HCT116 (cell line): ENCODE data around the gene BLTP3A. TPM values are rescaled to one million over a fixed set of nuclear protein-coding genes. Genes with fewer than 3 reads are reported as not detected.

Experiments
- ATAC-seq: fragments of 200-7000 bp; cut with Tn5 transposase; 2 replicates; pipeline ENCODE4 v1.9.1; 2020; ENCODE audit warnings: mild to moderate bottlenecking, moderate library complexity
- BruUV-seq: library from RNA; stranded (reverse); fragments of 400-500 nt; replicated peaks from 2 replicates; lab custom pipeline; 2021; lab: Mats Ljungman, UMichigan
- CTCF ChIA-PET: fragments of 300-600 bp; sonication (Branson Sonifier 250); formaldehyde crosslinking; loops from one replicate; lab custom pipeline; 2021; ENCODE audit warnings: antibody characterized with exemption; lab: Charles Lee
- POLR2A ChIA-PET: fragments of 300-600, 350-600 bp; sonication (Branson Sonifier 250); formaldehyde crosslinking; loops from one replicate; lab custom pipeline; 2021; ENCODE audit warnings: antibody characterized with exemption; lab: Charles Lee
- RAD21 ChIA-PET, 2 experiments: fragments of 300-600 bp; sonication (Branson Sonifier 250); formaldehyde crosslinking; loops; one replicate each; lab custom pipeline; 2023; ENCODE audit warnings: low total read pairs in 2 of 2; ENCODE audit not compliant: uncharacterized antibody in 2 of 2, unreplicated experiment in 2 of 2, low non-redundant PET in 1 of 2; lab: Charles Lee
- DNase-seq: peaks from one replicate; pipeline ENCODE4 v3.0.0-alpha.2; 2010; ENCODE audit warnings: low read depth, low spot score
- H2AFZ ChIP-seq: fragments of 200-600 bp; shearing (Covaris generic), sonication (generic); 2 replicates; pipeline ENCODE4 v1.6.1; 2017; ENCODE audit warnings: low read depth, mixed run types, mixed read lengths, antibody characterized with exemption, low read length; ENCODE audit not compliant: poor library complexity, severe bottlenecking
- H3K27ac ChIP-seq: 2 replicates; pipeline ENCODE4 v1.5.1; 2012; ENCODE audit warnings: low read depth, low read length
- H3K27me3 ChIP-seq: fragments of 200-600 bp; sonication (generic); 2 replicates; pipeline ENCODE4 v1.6.1; 2016; ENCODE audit warnings: mixed run types, low read length, mixed read lengths; ENCODE audit not compliant: insufficient read depth
- H3K36me3 ChIP-seq, 2 experiments: fragments of 200-500 bp in 1 of 2; fragments of 200-600 bp in 1 of 2; sonication (Bioruptor generic) in 1 of 2; sonication (generic) in 1 of 2; 2 replicates each; pipeline versions ENCODE4 v1.5.1 to v1.6.1; 2014 to 2016; ENCODE audit warnings: low read length in 2 of 2, inconsistent platforms in 1 of 2, mixed read lengths in 1 of 2, mixed run types in 1 of 2; ENCODE audit not compliant: insufficient read depth in 2 of 2, control insufficient read depth in 1 of 2
- H3K4me1 ChIP-seq, 2 experiments: fragments of 200-600 bp in 1 of 2; sonication (generic) in 1 of 2; 2 replicates each; pipeline versions ENCODE4 v1.5.1 to v1.6.1; 2012 to 2017; ENCODE audit warnings: low read length in 2 of 2, inconsistent platforms in 1 of 2, mild to moderate bottlenecking in 1 of 2, mixed read lengths in 1 of 2, mixed run types in 1 of 2, moderate library complexity in 1 of 2; ENCODE audit not compliant: insufficient read depth in 2 of 2, control insufficient read depth in 1 of 2
- H3K4me2 ChIP-seq: fragments of 200-600 bp; sonication (generic); 2 replicates; pipeline ENCODE4 v1.6.1; 2017; ENCODE audit warnings: mixed run types, low read length, mixed read lengths
- H3K4me3 ChIP-seq, 2 experiments: fragments of 200-600 bp in 1 of 2; sonication (generic) in 1 of 2; replicated peaks in 1 of 2; 2 replicates each; pipeline ENCODE4 v1.5.1; 2011 to 2016; ENCODE audit warnings: low read length in 2 of 2, control low read depth in 1 of 2, low read depth in 1 of 2, mild to moderate bottlenecking in 1 of 2, mixed read lengths in 1 of 2, mixed run types in 1 of 2
- H3K79me2 ChIP-seq: fragments of 200-600 bp; sonication (generic); 2 replicates; pipeline ENCODE4 v1.6.1; 2017; ENCODE audit warnings: mild to moderate bottlenecking, mixed run types, low read length, moderate library complexity, mixed read lengths; ENCODE audit not compliant: insufficient read depth
- H3K9ac ChIP-seq: fragments of 200-600 bp; sonication (generic); 2 replicates; pipeline ENCODE4 v1.6.1; 2016; ENCODE audit warnings: low read length, mixed read lengths
- H3K9me2 ChIP-seq: fragments of 200-600 bp; sonication (generic), shearing (Covaris generic); 2 replicates; pipeline ENCODE4 v1.6.1; 2017; ENCODE audit warnings: mixed run types, mild to moderate bottlenecking, moderate library complexity; ENCODE audit not compliant: insufficient read depth
- H3K9me3 ChIP-seq, 2 experiments: fragments of 200-500 bp in 1 of 2; fragments of 200-600 bp in 1 of 2; sonication (Bioruptor generic) in 1 of 2; sonication (generic) in 1 of 2; 2 replicates each; pipeline ENCODE4 v1.6.1; 2014 to 2017; ENCODE audit warnings: low read length in 2 of 2, mixed read lengths in 2 of 2, inconsistent platforms in 1 of 2, low read depth in 1 of 2, mild to moderate bottlenecking in 1 of 2, mixed run types in 1 of 2, moderate library complexity in 1 of 2; ENCODE audit not compliant: control insufficient read depth in 1 of 2, insufficient read depth in 1 of 2
- H4K20me1 ChIP-seq: fragments of 200-600 bp; sonication (generic), shearing (Covaris generic); 2 replicates; pipeline ENCODE4 v1.6.1; 2017; ENCODE audit warnings: mixed run types, mild to moderate bottlenecking, moderate library complexity; ENCODE audit not compliant: insufficient read depth
- CEBPB ChIP-seq: IDR thresholded peaks from 2 replicates; pipeline ENCODE4 v1.6.1; 2012; ENCODE audit warnings: low read depth
- EGR1 ChIP-seq: IDR thresholded peaks from 2 replicates; pipeline ENCODE4 v1.6.1; 2012; ENCODE audit warnings: low read depth
- EZH2phosphoT487 ChIP-seq: fragments of 200-600 bp; IDR thresholded peaks from 2 replicates; pipeline ENCODE4 v1.6.1; 2018; ENCODE audit warnings: antibody characterized with exemption, borderline replicate concordance
- FOSL1 ChIP-seq: IDR thresholded peaks from 2 replicates; pipeline ENCODE4 v1.6.1; 2012; ENCODE audit warnings: low read depth
- JUND ChIP-seq: IDR thresholded peaks from 2 replicates; pipeline ENCODE4 v1.6.1; 2012
- POLR2AphosphoS5 ChIP-seq: IDR thresholded peaks from 2 replicates; pipeline ENCODE4 v1.6.1; 2011; ENCODE audit warnings: mild to moderate bottlenecking, low read depth, low read length, moderate library complexity
- SIN3A ChIP-seq: IDR thresholded peaks from 2 replicates; pipeline ENCODE4 v1.6.1; 2012; ENCODE audit warnings: low read depth
- SP1 ChIP-seq: IDR thresholded peaks from 2 replicates; pipeline ENCODE4 v1.6.1; 2012; ENCODE audit warnings: low read depth
- SRF ChIP-seq: IDR thresholded peaks from 2 replicates; pipeline ENCODE4 v1.6.1; 2012; ENCODE audit warnings: low read depth
- TCF7L2 ChIP-seq: IDR thresholded peaks from 2 replicates; pipeline ENCODE4 v1.7.0; 2011; ENCODE audit warnings: borderline replicate concordance, inconsistent platforms; ENCODE audit not compliant: insufficient read depth, insufficient read length; ENCODE audit errors: extremely low read depth
- YY1 ChIP-seq: IDR thresholded peaks from 2 replicates; pipeline ENCODE4 v1.6.1; 2011; ENCODE audit warnings: low read length, low read depth, moderate library complexity, mild to moderate bottlenecking; ENCODE audit not compliant: insufficient replicate concordance; ENCODE audit errors: extremely low read depth
- ZFX ChIP-seq: fragments of 450-650 bp; IDR thresholded peaks from 2 replicates; pipeline ENCODE4 v1.6.1; 2017
- ZNF274 ChIP-seq: fragments of 200-500 bp; sonication (Bioruptor generic); IDR thresholded peaks from 2 replicates; pipeline ENCODE4 v1.6.1; 2014; ENCODE audit warnings: mild to moderate bottlenecking, low read depth, low read length, inconsistent platforms
- intact Hi-C: fragments of 100-400 bp; cut with micrococcal nuclease; formaldehyde crosslinking; loops from 2 replicates; pipeline ENCODE4 v1.10.0; 2022
- total RNA-seq: library from RNA; stranded (reverse); gene quantifications from one replicate; pipeline ENCODE4 v1.2.1, GENCODE V29; 2021; ENCODE audit not compliant: unreplicated experiment
- TF ChIP-seq, protein P1 (sequence below): IDR thresholded peaks from 2 replicates; pipeline ENCODE4 v1.6.1; 2012; ENCODE audit warnings: low read depth
- TF ChIP-seq, protein P2 (sequence below): IDR thresholded peaks from 2 replicates; pipeline ENCODE4 v1.6.1; 2012

The BLTP3A gene
- total RNA-seq, 1 experiment from 2014 or later = 21.5 TPM

DNA sequence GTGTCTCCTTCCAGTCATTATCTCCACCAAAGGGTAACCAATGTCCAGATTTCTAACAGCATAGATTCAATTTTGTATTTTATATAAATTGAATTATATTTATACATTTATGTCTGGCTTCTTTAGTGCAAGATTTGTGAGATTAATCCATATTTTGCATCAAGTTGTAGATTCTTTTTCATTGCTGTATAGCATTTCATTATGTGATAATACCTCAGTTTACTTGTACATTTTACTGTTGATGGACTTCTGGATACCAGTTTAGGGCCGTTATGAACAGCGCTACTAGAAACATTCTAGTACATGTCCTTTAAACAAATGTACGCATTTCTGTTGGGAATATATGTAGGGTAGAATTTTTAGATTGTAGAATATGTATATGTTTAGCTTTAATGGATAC lies 6.2 kb downstream of the BLTP3A start:
- Histone ChIP-seq H3K27ac (no peak overlapping the region), H4K20me1 (no peaks in the 10 kb centered on the region; the same call in 1 of the 2 replicates), H3K4me1 (peaks cover 3 to 5% of the 10 kb centered on the region in 2 experiments; a peak in 3 of 4 replicates), H3K9ac (no peak overlapping the region), H3K9me3 (no peaks in the 10 kb centered on the region), H3K27me3 (no peaks in the 10 kb centered on the region), H3K79me2 (peaks cover 82% of the 10 kb centered on the region), H3K4me3 (no peak overlapping the region), H2AFZ (no peak overlapping the region), H3K9me2 (no peaks in the 10 kb centered on the region), H3K4me2 (no peak overlapping the region), H3K36me3 (no peaks in the 10 kb centered on the region)
- CTCF ChIA-PET = no interaction called here
- no peak for ATAC-seq
- no TSS peak for BruUV-seq
- intact Hi-C loops = no loop called here
- no peak for TF ChIP-seq SRF
- no peak for TF ChIP-seq SP1
- no peak for TF ChIP-seq EZH2phosphoT487
- TF ChIP-seq YY1 = no peak
- TF ChIP-seq EGR1 = no peak
- no peak for TF ChIP-seq FOSL1
- TF ChIP-seq, protein P1, sequence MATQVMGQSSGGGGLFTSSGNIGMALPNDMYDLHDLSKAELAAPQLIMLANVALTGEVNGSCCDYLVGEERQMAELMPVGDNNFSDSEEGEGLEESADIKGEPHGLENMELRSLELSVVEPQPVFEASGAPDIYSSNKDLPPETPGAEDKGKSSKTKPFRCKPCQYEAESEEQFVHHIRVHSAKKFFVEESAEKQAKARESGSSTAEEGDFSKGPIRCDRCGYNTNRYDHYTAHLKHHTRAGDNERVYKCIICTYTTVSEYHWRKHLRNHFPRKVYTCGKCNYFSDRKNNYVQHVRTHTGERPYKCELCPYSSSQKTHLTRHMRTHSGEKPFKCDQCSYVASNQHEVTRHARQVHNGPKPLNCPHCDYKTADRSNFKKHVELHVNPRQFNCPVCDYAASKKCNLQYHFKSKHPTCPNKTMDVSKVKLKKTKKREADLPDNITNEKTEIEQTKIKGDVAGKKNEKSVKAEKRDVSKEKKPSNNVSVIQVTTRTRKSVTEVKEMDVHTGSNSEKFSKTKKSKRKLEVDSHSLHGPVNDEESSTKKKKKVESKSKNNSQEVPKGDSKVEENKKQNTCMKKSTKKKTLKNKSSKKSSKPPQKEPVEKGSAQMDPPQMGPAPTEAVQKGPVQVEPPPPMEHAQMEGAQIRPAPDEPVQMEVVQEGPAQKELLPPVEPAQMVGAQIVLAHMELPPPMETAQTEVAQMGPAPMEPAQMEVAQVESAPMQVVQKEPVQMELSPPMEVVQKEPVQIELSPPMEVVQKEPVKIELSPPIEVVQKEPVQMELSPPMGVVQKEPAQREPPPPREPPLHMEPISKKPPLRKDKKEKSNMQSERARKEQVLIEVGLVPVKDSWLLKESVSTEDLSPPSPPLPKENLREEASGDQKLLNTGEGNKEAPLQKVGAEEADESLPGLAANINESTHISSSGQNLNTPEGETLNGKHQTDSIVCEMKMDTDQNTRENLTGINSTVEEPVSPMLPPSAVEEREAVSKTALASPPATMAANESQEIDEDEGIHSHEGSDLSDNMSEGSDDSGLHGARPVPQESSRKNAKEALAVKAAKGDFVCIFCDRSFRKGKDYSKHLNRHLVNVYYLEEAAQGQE = no peak
- TF ChIP-seq ZFX = no peak
- RAD21 ChIA-PET = no interaction called here
- no peak for DNase-seq
- POLR2A ChIA-PET = no interaction called here

DNA sequence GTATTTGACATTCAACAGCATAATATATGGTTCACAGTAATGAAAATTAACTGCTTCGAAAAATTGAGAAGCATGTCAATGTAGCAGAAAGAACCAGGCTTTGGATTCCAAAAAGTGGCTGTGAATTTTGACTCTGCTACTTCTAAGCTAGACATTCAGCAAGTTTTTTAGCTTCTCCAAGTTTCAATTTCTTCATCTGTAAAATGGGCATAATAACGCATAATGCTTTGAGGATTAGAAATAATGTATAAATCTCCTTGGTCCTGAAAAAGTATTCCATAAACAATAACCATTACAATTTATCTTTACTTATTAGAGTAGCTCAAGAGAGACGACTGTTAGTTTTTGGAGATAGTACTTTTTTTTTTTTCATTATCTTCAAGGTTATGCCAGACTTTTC lies 7.7 kb downstream of the BLTP3A start:
- no peak overlapping the region for H3K27ac ChIP-seq
- CTCF ChIA-PET = no interaction called here
- BruUV-seq = no TSS peak
- H3K4me3 ChIP-seq = no peak overlapping the region
- H3K4me1 ChIP-seq = peaks cover 0 to 3% of the 10 kb centered on the region in 2 experiments; a peak in 1 of 4 replicates
- DNase-seq = no peak
- H3K36me3 ChIP-seq = no peaks in the 10 kb centered on the region
- RAD21 ChIA-PET = no interaction called here
- POLR2A ChIA-PET = no interaction called here
- H3K4me2 ChIP-seq = no peak overlapping the region
- no peaks in the 10 kb centered on the region for H3K9me2 ChIP-seq
- intact Hi-C loops = no loop called here
- H4K20me1 ChIP-seq = no peaks in the 10 kb centered on the region; the same call in 1 of the 2 replicates
- H2AFZ ChIP-seq = no peak overlapping the region
- H3K9me3 ChIP-seq = no peaks in the 10 kb centered on the region
- no peaks in the 10 kb centered on the region for H3K27me3 ChIP-seq
- no peak for ATAC-seq
- peaks cover 82% of the 10 kb centered on the region for H3K79me2 ChIP-seq
- H3K9ac ChIP-seq = no peak overlapping the region
- TF ChIP-seq POLR2AphosphoS5 = no peak
- no peak for TF ChIP-seq TCF7L2
- TF ChIP-seq, protein P2, sequence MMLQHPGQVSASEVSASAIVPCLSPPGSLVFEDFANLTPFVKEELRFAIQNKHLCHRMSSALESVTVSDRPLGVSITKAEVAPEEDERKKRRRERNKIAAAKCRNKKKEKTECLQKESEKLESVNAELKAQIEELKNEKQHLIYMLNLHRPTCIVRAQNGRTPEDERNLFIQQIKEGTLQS = no peak
- no peak for TF ChIP-seq SIN3A
- no peak for TF ChIP-seq ZNF274
- no peak for TF ChIP-seq JUND
- TF ChIP-seq SP1 = no peak
- TF ChIP-seq EZH2phosphoT487 = no peak
- TF ChIP-seq CEBPB = no peak
- TF ChIP-seq EGR1 = no peak
- no peak for TF ChIP-seq SRF
- TF ChIP-seq, protein P1 = no peak
